ENCODE results near the gene ZBTB48.

Gene ZBTB48

GRCh38 chr1:6614929-6615785 lies 35.4 kb downstream of the ZBTB48 start:
- H3K9me3 ChIP-seq (ENCODE audit: control insufficient read depth, insufficient read depth, low read length): no peaks in the 10 kb centered on the region
- H3K27me3 ChIP-seq (ENCODE audit: control insufficient read depth, insufficient read depth, low read length): peaks cover 10% of the 10 kb centered on the region; the same call in 1 of the 2 replicates
- peaks cover 37% of the 10 kb centered on the region for H3K36me3 ChIP-seq (ENCODE audit: control insufficient read depth, insufficient read depth, low read length)
- peak overlapping the region; percentile 44; the same call in 1 of the 2 replicates for H3K9ac ChIP-seq (ENCODE audit: low read depth, low read length)
- 0 out of 2 replicates have a peak, but pooled peaks cover 4% of the 10 kb centered on the region for H3K4me1 ChIP-seq (ENCODE audit: control insufficient read depth, insufficient read depth, low read length)
- peak overlapping the region; percentile 70 for H3K4me3 ChIP-seq (ENCODE audit: low read depth, low read length)
- H3K27ac ChIP-seq (ENCODE audit: low read depth, low read length): peak overlapping the region; percentile 59

GRCh38 chr1:6619045-6619444 lies 39.3 kb downstream of the ZBTB48 start:
- Histone ChIP-seq H3K4me3 (ENCODE audit: low read depth, low read length) (no peak overlapping the region), H3K9me3 (ENCODE audit: control insufficient read depth, insufficient read depth, low read length) (no peaks in the 10 kb centered on the region), H3K27me3 (ENCODE audit: control insufficient read depth, insufficient read depth, low read length) (no peaks in the 10 kb centered on the region), H3K9ac (ENCODE audit: low read depth, low read length) (no peak overlapping the region), H3K4me1 (ENCODE audit: control insufficient read depth, insufficient read depth, low read length) (no peaks in the 10 kb centered on the region), H3K36me3 (ENCODE audit: control insufficient read depth, insufficient read depth, low read length) (peaks cover 75% of the 10 kb centered on the region), H3K27ac (ENCODE audit: low read depth, low read length) (no peak overlapping the region)

GRCh38 chr1:6621429-6622391 lies 41.9 kb downstream of the ZBTB48 start:
- H3K4me3 ChIP-seq (ENCODE audit: low read depth, low read length): no peak overlapping the region
- H3K4me1 ChIP-seq (ENCODE audit: control insufficient read depth, insufficient read depth, low read length): no peaks in the 10 kb centered on the region
- no peak overlapping the region for H3K9ac ChIP-seq (ENCODE audit: low read depth, low read length)
- no peak overlapping the region for H3K27ac ChIP-seq (ENCODE audit: low read depth, low read length)
- peaks cover 72% of the 10 kb centered on the region for H3K36me3 ChIP-seq (ENCODE audit: control insufficient read depth, insufficient read depth, low read length)
- H3K27me3 ChIP-seq (ENCODE audit: control insufficient read depth, insufficient read depth, low read length): no peaks in the 10 kb centered on the region
- no peaks in the 10 kb centered on the region for H3K9me3 ChIP-seq (ENCODE audit: control insufficient read depth, insufficient read depth, low read length)

- Histone ChIP-seq H3K36me3 (ENCODE audit: control insufficient read depth, insufficient read depth, low read length) (peaks cover 65% of the 10 kb centered on the region), H3K4me1 (ENCODE audit: control insufficient read depth, insufficient read depth, low read length) (no peaks in the 10 kb centered on the region), H3K9ac (ENCODE audit: low read depth, low read length) (no peak overlapping the region), H3K4me3 (ENCODE audit: low read depth, low read length) (no peak overlapping the region), H3K9me3 (ENCODE audit: control insufficient read depth, insufficient read depth, low read length) (no peaks in the 10 kb centered on the region), H3K27ac (ENCODE audit: low read depth, low read length) (no peak overlapping the region), H3K27me3 (ENCODE audit: control insufficient read depth, insufficient read depth, low read length) (no peaks in the 10 kb centered on the region)
Measured at GRCh38 chr1:6622396-6623152, 42.8 kb downstream of the ZBTB48 start.

- Histone ChIP-seq H3K27me3 (ENCODE audit: control insufficient read depth, insufficient read depth, low read length) (no peaks in the 10 kb centered on the region), H3K9me3 (ENCODE audit: control insufficient read depth, insufficient read depth, low read length) (no peaks in the 10 kb centered on the region), H3K4me1 (ENCODE audit: control insufficient read depth, insufficient read depth, low read length) (no peaks in the 10 kb centered on the region), H3K4me3 (ENCODE audit: low read depth, low read length) (no peak overlapping the region), H3K27ac (ENCODE audit: low read depth, low read length) (no peak overlapping the region), H3K36me3 (ENCODE audit: control insufficient read depth, insufficient read depth, low read length) (peaks cover 65% of the 10 kb centered on the region), H3K9ac (ENCODE audit: low read depth, low read length) (no peak overlapping the region)
Measured at GRCh38 chr1:6623269-6623965, 43.6 kb downstream of the ZBTB48 start.

DNA sequence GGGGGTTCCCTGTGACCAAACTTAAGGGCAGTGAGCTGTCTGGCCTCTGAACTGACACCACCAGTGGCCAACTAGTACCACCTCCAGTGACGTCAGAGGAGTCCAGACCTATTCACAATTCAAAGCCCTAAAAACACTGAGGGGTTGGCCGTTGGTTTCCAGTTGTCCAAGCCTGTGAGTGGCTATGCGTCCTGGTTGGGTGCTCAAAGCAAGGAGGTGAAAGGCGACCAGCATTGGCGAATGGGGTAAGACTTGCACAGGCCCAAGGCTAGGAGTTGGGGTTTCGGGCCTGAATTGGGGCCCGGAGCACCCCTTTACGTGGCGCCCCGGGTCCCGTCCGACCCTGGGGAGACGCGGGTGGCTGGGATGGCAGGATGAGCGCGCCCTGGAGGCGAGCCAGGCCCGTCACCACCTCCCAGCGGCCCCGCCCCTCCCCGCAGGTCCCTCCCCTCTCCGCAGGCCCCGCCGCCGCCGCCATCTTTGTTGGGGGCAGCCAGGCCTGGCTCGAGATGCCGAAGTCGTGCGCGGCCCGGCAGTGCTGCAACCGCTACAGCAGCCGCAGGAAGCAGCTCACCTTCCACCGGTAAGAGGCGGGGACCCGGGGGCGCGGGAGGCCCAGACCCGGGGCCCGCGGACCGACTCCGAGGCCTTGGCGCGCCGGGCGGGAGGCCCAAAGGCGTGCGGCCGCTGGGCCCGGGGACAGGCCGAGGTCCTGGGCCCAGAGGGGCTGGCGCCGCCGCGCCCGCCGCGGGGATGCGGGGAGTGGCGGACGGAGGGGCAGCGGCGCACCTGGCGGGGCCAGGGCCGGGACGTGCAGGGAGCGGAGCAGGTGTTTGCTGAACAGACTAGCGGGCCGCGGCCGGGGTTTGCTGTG lies 45.2 kb downstream of the ZBTB48 start, which contains the start of gene THAP3:
Gene THAP3, plus strand, starts transcription at position 159 of the 874 bp plus-strand sequence. Its CDS starts 351 bp downstream, at position 510.
- Histone ChIP-seq H3K9ac (ENCODE audit: low read depth, low read length) (peak within 1 kb of the TSS; percentile 78), H3K4me3 (ENCODE audit: low read depth, low read length) (peak within 1 kb of the TSS; percentile 81), H3K27me3 (ENCODE audit: control insufficient read depth, insufficient read depth, low read length) (no peaks in the 10 kb centered on the region), H3K36me3 (ENCODE audit: control insufficient read depth, insufficient read depth, low read length) (peaks cover 66% of the 10 kb centered on the region), H3K27ac (ENCODE audit: low read depth, low read length) (peak within 1 kb of the TSS; percentile 87), H3K4me1 (ENCODE audit: control insufficient read depth, insufficient read depth, low read length) (no peaks in the 10 kb centered on the region), H3K9me3 (ENCODE audit: control insufficient read depth, insufficient read depth, low read length) (no peaks in the 10 kb centered on the region)

GRCh38 chr1:6625584-6626149 lies 45.9 kb downstream of the ZBTB48 start:
- peak overlapping the region; percentile 87 for H3K27ac ChIP-seq (ENCODE audit: low read depth, low read length)
- H3K4me3 ChIP-seq (ENCODE audit: low read depth, low read length): peak overlapping the region; percentile 81
- peak overlapping the region; percentile 78 for H3K9ac ChIP-seq (ENCODE audit: low read depth, low read length)
- peaks cover 63% of the 10 kb centered on the region for H3K36me3 ChIP-seq (ENCODE audit: control insufficient read depth, insufficient read depth, low read length)
- no peaks in the 10 kb centered on the region for H3K9me3 ChIP-seq (ENCODE audit: control insufficient read depth, insufficient read depth, low read length)
- H3K4me1 ChIP-seq (ENCODE audit: control insufficient read depth, insufficient read depth, low read length): no peaks in the 10 kb centered on the region
- H3K27me3 ChIP-seq (ENCODE audit: control insufficient read depth, insufficient read depth, low read length): no peaks in the 10 kb centered on the region

- Histone ChIP-seq H3K27ac (ENCODE audit: low read depth, low read length) (no peak overlapping the region), H3K9ac (ENCODE audit: low read depth, low read length) (no peak overlapping the region), H3K27me3 (ENCODE audit: control insufficient read depth, insufficient read depth, low read length) (no peaks in the 10 kb centered on the region), H3K4me1 (ENCODE audit: control insufficient read depth, insufficient read depth, low read length) (no peaks in the 10 kb centered on the region), H3K36me3 (ENCODE audit: control insufficient read depth, insufficient read depth, low read length) (peaks cover 50% of the 10 kb centered on the region), H3K4me3 (ENCODE audit: low read depth, low read length) (no peak overlapping the region), H3K9me3 (ENCODE audit: control insufficient read depth, insufficient read depth, low read length) (no peaks in the 10 kb centered on the region)
Measured at GRCh38 chr1:6627031-6627430, 47.2 kb downstream of the ZBTB48 start.

DNA sequence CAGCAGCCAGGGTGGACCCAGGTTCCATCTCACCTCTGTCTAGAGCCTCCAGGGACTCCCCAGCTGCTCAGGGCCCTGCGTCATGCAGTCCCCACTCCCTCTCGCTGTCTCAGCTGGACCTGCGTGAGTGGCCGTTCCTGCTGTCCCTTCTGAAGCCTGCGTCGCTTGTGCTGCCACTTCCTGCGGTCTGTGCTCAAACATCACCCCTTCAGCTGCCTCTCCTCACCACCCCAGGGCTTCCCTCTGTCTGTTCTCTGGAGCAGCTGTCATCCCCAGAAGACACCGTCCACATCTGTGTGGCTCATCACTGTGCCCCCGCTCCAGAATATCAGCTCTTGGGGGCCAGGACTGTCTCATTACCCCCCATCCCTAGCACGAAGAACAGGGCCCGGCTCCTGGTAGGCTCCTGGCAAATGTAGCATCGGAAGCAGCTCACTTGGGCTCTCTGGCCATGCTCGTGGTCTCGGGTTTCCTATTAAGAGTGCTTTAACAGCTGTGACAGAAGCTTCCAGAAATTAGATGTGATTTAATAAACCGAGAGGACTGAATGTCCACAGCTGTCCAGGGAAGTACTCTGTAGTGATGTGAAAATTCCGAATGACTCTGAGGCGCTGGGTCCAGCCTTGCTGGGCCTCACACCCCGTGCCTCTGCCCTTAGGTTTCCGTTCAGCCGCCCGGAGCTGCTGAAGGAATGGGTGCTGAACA lies 48.2 kb downstream of the ZBTB48 start:
- H3K27ac ChIP-seq (ENCODE audit: low read depth, low read length): no peak overlapping the region
- H3K27me3 ChIP-seq (ENCODE audit: control insufficient read depth, insufficient read depth, low read length): no peaks in the 10 kb centered on the region
- H3K4me1 ChIP-seq (ENCODE audit: control insufficient read depth, insufficient read depth, low read length): no peaks in the 10 kb centered on the region
- no peak overlapping the region for H3K4me3 ChIP-seq (ENCODE audit: low read depth, low read length)
- H3K9me3 ChIP-seq (ENCODE audit: control insufficient read depth, insufficient read depth, low read length): no peaks in the 10 kb centered on the region
- no peak overlapping the region for H3K9ac ChIP-seq (ENCODE audit: low read depth, low read length)
- peaks cover 49% of the 10 kb centered on the region for H3K36me3 ChIP-seq (ENCODE audit: control insufficient read depth, insufficient read depth, low read length)
